COR-L47 (cell line): Measurements from ENCODE around the gene IFNGR1.
"Not testable (repeated sequence)": the region's sequence is repeated elsewhere in the genome, so short reads cannot be mapped to it uniquely, and the experiment has no call there.

Experiments used
- DNase-seq: peaks from one replicate; lab custom pipeline; 2025; lab: John Stamatoyannopoulos, UW

Gene IFNGR1

GRCh38 chr6:137213331-137213740 lies 5.8 kb downstream of the IFNGR1 start:
- no peak for DNase-seq

DNA sequence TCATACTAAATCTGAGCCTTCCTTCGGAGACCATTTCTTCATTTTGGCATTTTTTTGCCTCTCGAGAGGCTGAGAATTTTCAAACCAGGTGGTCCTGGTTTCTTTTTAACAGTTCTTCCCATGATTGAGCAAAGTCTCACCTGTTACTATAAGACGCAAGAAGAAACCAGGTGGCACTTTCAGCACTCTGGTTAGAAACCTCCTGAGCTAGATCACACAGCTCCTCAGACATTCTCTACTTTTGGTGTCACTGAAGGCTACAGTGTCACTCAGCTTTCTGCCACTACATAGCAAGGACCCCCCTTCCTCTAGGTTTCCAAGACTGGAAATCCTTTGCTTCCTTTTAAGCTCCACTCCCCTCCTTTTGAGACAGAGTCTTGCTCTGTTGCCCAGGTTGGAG lies 7.3 kb downstream of the IFNGR1 start:
- DNase-seq: no peak

DNA sequence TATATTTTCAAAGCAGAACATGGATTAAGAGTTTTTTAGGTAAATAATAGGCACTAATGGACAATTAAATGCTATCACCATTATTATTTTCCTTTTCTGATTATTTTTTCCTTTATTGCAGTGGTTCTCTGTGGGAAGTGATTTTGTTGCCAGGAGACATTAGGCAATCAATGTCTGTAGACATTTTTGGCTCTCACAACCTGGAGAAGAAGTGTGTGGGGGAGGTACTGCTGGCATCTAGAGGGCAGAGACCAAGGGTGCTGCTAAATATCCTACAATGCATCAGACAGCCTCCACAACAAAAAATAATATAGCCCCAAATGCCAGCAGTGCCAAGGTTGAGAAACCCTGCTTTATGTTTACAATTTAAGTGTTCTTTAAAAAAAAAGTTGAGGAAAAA lies 8.3 kb downstream of the IFNGR1 start:
- no peak for DNase-seq

DNA sequence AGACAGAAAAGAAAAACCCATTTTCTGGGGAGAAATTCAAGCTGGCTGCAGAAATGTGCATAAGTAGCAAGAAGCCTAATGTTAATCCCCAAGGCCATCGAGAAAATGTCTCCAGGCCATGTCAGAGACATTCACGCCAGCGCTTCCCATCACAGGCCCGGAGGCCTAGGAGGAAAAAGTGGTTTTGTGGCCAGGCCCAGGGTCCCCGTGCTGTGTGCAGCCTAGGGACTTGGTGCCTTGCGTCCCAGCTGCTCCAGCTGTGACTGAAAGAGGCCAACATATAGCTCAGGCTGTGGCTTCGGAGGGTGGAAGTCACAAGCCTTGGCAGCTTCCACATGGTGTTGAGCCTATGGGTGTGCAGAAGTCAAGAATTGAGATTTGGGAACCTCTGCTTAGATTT lies 10.9 kb downstream of the IFNGR1 start:
- DNase-seq: no peak

DNA sequence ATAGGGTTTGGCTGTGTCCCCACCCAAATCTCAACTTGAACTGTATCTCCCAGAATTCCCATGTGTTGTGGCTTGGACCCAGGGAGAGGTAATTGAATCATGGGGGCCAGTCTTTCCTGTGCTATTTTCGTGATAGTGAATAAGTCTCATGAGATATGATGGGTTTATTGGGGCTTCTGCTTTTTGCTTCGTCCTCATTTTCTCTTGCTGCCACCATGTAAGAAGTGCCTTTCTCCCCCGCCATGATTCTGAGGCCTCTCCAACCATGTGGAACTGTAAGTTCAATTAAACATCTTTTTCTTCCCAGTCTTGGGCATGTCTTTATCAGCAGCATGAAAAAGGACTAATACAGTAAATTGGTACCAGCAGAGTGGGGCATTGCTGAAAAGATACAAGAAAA lies 11.7 kb downstream of the IFNGR1 start:
- not testable (repeated sequence) for DNase-seq

DNA sequence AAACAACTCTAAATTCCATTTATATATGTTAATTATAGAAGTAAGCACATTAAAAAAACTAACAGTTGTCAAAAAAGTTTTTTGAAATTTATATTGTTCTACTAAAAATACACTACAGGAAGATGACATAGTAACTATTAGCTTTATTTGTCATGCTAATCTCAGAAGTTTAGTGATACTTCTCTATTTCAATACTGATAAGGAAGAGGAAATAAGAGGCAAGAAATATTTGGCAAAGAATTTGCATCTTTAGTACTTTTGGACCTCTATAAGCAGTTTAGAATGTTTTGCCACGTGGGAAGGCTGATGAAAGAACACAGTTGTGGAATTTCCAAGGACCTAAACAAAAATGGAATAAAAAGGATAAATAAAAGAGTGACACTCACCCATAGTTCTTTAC lies 12.6 kb downstream of the IFNGR1 start:
- DNase-seq: no peak

DNA sequence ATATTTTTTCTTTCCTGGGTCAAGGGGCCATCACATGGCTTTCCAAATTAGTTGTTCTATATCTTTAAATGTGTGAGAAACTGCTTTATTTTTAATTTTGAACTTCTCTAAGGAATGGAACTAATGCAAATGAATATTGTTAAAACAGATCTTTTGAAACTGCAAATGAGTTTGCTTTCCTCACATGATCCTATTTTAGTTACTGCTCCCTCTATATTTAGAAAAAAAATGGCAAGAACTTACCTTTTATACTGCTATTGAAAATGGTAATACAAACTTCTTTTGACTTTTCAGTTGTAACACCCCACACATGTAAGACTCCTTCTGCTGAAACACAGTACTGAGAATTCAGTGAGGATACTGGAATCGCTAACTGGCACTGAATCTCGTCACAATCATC lies 15.9 kb downstream of the IFNGR1 start:
- DNase-seq: no peak

DNA sequence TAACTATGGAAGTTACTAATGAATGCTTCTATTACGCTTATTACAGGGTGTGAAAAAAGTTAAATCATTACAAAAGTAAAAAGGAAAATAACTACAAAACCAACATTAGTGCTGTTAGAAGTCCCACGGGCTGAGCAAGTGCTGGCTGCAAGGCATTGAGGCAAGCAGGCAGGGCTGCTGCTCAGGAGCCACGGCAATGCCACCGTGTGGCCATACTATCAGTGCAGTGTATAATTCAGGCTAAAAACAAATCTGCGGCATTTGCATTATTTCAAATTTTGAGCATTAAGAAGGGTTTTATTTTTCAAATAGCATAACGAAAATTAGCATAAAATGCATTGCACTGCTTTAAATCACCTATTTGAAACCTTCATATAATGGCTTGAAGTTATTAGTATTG lies 17.1 kb downstream of the IFNGR1 start:
- no peak for DNase-seq

GRCh38 chr6:137201006-137201405 lies 18.2 kb downstream of the IFNGR1 start:
- no peak for DNase-seq

DNA sequence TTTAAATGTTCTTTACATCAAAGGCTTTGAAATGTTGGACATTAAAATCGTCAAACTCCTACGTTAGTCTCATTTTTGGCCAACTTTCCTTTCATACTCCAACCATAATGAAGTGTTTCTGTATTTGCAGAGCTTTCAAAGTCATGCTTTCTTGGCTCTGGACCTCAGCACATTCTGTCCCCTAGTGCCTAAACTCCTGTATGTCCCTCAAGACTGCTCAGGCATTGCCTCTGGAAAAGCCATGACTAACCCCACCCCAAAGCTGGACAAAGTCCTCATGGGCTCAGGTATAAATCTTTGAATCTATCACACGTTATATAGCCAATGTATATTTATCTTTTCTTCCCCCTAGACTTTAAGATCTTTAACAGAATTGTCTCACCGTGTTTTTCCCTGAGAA lies 18.9 kb downstream of the IFNGR1 start:
- DNase-seq: no peak

- DNase-seq: no peak
These were observed 21.2 kb downstream of the IFNGR1 start for GRCh38 chr6:137197684-137198645.

- no peak for DNase-seq
These were observed 25.7 kb downstream of the IFNGR1 start for GRCh38 chr6:137193256-137194070.

GRCh38 chr6:137192821-137193220 lies 26.4 kb downstream of the IFNGR1 start:
- no peak for DNase-seq

DNA sequence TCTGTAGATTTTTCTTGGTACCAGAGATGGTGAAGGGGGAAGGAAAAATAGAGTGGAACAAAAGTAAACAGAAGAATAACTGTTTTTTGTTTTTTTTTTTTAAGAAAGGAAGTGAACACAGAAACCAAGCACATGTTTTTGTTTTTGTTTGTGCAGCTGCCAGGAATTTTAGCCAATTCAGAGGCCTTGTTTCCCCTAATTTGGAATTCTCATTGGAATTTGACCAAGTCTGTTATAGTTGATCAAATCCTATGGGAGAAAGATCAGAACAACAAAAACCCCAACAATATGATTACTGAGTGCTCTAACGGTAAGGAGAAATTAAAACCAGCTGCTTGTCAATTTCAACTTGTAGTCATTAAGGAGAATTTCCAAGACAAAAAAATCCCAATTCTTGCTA lies 27.5 kb downstream of the IFNGR1 start:
- DNase-seq: no peak

DNA sequence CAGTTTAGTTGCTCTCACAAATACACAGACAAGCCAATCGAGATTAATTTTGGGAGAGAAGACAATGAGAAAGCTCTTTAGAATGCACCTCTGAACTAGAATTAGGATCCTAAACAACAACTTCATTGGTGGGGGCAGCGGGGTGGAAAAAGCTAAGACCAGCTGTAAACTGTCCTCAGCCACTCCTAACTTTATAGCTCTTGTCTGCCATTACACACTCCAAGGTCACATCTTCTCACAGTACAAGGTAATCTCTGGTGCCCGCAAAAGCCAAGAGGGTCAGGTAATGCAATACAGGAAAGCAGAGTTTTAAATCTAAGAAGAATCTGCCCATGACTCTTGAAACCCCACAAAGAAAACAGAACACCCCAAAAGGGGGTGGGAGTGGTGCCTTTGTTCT lies 27.9 kb downstream of the IFNGR1 start:
- no peak for DNase-seq

DNA sequence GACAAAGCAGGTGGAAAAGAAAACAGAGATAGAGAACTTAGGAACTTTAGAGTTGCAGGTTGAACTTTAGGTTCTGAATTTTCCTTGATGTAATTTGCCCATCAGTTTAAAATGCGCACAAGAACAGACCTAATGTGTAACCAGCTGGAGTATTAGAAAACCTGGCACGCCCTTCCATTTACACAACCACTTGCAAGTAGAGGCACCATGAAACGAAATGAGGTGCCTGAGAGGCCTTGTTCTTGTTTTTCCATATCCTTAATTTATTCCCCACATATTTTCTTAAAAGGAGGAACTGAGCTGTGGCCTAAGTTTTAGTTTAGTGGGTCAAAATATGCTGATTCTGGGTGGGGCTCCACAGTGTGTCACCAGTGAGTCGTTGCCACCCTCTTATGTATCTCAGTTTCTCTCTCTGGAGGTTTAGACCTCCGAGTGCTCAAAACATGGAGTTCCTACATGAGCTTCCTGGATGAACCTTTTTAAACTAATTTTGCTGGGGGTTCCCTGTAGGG lies 28.5 kb downstream of the IFNGR1 start:
- DNase-seq: no peak

GRCh38 chr6:137188855-137189254 lies 30.3 kb downstream of the IFNGR1 start:
- no peak for DNase-seq

- DNase-seq: no peak
These were observed 33.9 kb downstream of the IFNGR1 start for GRCh38 chr6:137185290-137185689.

DNA sequence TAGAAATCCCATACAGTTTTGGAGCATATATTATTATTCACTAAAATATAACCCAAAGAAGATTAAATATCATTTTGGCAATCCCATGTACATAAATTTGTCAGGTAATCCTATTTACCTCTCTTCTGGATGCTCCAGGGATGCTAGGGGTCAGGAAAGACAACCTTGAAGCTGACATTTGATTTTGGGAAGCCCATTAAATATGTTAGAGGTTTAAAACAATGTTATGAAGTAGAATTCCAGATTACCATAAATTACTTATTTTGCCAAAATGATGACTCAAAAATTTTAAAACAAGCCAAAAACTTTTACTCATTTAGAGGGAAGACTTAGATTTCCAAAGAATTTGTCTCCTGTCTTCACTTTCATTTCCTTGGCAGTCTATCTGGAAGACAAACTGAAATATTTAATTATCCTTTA lies 36.5 kb downstream of the IFNGR1 start:
- DNase-seq: no peak

GRCh38 chr6:137181891-137182653 lies 37.1 kb downstream of the IFNGR1 start:
- DNase-seq: no peak

DNA sequence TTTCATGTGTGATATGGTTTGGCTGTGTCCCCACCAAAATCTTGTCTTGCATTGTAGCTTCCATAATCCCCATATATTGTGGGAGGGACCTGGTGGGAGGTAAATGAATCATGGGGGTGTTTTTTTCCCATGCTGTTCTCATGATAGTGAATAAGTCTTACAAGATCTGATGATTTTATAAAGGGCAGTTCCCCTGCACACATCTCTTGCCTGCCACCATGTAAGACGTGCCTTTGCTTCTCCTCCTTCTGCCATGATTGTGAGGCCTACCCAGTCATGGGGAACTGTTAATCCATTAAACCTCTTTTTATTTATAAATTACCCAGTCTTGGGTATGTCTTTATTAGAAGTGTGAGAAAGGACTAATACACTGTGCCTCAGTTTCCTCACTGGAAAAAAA lies 41.6 kb downstream of the IFNGR1 start:
- DNase-seq: no peak

- DNase-seq: no peak
These were observed 42.5 kb downstream of the IFNGR1 start for GRCh38 chr6:137176729-137177128.
